GM19328 (cell line): Measurements from ENCODE around the gene OTOG.
A peak's percentile ranks its signal among the peaks of the same experiment; 100 is the strongest.

ENCODE experiments used
- ATAC-seq: cut with Tn5 transposase; IDR thresholded peaks from one replicate; pipeline ENCODE4 v1.9.1; 2021; ENCODE audit warnings: mild to moderate bottlenecking, moderate library complexity; ENCODE audit not compliant: unreplicated experiment

Gene OTOG

DNA sequence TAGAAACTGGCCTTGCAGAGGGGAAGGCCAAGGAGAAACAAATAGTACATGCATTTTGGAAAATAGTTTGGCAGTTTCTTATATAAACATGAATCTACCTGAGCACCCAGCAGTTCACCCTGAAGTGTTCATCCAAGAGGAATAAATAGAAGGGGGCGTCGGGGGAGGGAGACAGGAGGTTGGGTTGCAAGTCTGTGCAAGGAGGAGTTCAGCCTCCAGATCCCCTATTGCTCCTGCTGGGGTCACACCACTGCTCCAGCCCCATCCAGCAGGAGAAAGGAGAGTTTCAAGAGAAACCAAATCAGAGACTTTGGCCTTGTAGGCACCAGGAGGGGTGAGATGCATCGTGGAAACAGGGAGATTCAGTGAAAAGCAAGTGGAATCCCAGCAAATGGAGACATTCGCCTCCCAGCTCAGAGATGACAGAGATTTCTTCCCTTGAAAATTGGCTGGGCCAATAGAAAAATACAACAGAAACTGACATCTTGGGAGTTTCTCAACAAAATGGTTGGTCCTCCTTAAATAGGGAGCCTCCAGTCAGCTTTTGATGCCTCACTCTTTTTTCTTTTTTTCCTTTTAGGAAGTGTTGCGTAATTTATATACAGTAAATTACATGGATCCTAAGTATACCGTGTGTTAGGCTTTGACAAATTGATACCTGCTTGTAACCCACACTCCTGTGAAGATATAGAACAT, 34.1 kb downstream of the OTOG start:
- no peak for ATAC-seq

DNA sequence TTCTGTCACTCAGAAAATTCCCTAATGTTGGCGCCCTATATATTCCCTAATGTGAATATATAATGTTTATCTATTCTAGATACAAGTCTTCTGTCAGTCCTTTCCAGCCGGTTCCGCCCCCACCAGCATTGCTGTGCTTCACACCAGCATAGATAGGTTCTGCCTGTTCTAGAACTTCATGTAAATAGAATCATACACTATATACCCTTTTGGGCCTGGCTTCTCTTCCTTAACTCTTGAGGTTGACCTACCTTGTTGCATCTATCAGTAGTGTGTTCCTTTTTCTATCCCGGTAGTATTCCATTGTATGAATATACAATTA, 34.6 kb downstream of the OTOG start:
- no peak for ATAC-seq

DNA sequence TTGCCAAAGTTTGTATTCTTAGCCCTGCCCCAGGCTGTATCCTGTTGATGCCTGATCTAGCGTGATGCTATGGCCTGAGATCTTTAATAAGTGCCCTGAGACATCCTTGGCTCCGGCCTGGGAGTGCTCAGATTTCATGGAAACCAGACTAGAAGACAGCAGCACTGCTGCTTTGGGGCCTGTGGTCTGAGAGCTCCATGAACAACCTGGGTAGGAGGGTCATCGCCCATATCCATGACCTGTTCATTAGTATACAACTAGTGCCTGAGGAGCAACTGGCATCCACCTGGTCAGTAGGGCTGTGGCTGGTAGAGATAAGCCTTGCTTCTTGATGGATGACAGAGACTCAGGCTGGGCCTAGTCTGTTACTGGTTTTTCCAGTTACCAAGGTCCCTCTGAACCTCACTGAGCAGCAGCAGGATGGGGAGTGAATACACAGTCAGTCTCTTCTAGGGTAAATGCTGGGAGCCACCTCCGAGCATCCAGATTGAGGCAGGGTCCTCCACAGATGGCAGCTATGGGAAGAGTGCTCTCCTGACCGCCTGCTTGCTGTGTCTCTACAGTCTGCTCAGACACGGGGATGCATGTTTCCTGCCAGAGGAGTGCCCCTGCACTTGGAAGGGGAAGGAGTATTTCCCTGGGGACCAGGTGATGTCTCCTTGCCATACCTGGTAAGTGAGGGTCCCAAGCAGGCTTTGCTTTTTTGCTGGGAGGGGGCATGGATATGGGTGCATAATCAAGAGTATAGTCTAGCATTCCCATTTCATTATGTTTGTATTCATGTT, 39.0 kb downstream of the OTOG start:
- ATAC-seq: no peak

DNA sequence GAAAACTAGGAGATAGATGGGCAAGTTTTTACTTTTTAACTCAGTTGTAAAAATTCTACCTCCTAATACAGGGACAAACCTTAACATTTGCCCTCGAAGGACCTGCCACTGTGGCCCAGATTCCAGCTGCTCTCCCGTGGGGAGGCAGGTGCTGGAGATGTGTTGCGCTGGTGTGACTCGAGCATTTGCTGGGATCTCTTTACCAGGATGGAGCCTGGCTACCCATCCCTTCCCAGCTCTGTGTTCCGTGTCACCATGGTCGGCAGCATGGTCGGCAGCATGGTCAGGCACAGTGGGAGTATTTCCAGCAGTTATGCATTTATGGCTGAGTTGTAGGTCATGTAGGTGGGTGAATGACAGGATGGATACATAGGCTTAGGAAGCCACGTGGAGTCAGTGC, 41.1 kb downstream of the OTOG start:
- ATAC-seq: no peak

DNA sequence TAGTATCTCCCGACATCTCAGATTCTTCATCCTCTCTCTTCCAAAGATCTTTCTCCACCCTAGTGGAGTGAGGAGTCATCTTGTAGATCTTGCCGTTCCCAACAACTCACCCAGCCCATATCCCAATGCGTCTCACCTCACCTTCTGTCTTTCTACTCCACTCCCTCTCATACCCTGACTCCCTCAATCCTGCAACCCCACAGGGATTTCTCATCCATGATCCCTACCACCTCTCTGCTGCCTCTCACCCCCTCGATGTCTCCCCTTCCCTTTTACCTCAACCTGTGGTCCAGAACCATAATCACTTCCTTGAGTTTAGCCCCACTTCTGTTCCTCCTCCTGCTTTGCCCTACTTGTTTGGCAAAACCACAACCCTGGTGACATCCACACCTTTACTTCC, 41.7 kb downstream of the OTOG start:
- no peak for ATAC-seq

DNA sequence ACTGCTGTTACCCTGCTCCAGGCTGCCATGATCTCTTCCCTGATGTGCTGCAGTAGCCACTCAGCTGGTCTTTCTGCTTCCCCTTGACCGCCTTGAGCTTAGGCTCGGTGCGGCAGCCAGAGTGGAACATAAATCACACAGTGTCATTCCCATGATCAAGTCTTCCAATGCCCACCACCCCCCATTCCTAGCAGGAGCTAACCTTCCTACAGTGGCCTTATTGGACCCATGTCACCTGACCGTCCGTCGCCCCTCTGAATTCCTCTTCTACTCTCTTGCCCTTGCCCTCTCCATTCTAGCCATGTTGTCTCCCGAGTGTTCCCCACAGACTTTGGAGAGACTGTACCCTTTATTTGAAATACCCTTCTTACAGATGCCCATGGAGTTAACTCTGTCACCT, 43.4 kb downstream of the OTOG start:
- no peak for ATAC-seq

DNA sequence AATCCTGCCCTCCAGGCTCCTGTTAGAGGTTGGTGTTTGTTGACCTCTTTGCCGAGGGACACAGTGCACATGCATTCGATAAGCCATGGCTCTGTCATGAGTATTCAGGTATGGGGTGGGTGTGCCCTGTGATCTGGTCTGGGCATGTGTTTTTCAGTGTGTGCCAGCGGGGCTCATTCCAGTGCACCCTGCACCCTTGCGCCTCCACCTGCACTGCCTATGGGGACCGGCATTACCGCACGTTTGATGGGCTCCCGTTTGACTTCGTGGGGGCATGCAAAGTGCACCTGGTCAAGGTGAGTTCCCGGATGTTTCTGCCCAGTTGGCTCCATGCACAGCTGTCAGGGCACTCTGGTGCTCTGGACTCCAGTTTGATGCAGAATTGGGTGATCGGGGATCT, 44.2 kb downstream of the OTOG start:
- ATAC-seq: no peak

DNA sequence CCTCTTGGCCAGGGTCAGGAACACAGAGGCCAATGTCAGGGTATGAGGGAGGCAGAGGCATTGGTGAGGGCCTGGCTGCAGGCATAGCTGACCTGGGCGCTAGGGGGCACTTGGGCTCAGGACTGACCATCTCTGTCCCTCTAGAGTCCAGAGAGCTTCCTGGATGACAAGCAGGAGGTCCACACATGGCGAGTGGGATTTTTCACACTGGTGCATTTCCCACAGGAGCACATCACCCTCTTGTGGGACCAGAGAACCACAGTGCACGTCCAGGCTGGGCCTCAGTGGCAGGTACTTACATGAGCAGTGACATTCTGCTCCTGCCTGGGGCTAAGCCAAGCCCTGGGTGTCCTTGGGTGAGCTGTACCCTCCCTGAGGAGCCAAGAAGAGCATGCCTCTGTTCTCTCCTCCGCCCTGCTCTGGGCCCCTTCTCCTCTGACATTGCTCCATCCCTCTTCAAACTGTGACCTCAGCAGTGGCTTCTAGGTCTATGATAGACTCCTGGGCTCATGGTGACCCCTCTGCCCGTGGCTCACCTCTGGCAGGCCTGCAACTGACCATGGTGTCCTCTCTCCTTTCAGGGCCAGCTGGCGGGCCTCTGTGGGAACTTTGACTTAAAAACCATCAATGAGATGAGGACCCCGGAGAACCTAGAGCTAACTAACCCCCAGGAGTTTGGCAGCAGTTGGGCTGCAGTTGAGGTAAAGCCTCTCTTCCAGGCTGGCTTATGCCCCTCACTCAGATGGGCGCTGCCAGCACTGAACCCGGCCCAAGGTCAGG, 46.6 kb downstream of the OTOG start:
- no peak for ATAC-seq

DNA sequence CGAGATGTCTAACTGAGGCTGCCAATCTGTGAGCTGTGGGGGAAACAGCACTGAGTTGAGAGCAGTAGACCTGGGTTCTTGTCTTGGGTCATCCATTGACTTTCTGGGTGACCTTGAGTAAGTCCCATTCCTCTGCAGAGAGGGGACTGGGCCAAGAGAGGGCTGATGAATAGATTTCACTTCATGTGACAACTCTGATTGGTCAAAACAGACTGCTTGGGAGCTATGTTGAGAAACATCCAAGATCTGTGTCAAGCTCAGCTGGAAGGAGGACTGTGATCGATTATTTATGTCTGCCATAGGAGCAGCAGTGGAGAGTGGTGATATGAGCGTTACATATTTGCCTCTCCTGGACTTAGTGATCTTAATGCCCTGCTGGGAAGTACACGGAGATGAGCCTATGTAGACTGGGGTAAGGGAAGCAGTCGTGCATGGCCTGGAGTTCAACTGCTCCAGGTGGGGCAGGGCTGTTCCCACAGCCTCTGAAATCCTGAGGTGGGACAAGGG, 47.7 kb downstream of the OTOG start:
- ATAC-seq: no peak

DNA sequence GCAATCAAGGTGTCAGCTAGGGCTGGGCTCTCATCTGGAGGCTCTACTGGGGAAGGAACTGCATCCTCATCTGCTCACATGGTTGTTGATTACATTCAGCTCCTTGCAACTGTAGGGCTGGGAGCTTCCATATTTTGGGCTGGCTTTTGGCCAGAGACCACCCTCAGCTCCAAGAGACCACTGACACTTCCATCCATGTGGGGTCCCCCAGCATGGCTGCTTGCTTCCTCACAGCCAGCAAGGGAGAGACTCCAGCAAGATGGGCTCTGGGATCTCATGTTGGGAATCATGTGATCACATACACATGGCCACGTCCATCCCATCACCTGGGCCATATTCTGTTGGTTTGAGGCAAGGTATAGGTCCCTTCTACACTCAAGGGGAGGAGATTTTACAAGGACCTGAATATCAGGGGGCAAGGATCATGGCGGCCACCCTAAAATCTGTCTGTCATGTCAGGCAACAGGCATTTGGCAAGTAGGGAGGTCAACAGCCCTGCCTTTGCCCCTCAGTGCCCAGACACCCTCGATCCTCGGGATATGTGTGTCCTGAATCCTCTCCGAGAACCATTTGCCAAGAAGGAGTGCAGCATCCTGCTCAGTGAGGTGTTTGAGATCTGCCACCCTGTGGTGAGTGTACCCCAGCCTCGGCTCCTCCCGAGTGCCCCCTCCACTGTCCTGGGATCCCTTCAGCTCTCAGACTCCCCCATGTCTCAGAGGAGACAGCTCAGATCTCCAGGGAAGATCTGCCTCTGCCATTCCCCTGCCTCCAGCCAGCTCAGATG, 48.7 kb downstream of the OTOG start:
- ATAC-seq: no peak

DNA sequence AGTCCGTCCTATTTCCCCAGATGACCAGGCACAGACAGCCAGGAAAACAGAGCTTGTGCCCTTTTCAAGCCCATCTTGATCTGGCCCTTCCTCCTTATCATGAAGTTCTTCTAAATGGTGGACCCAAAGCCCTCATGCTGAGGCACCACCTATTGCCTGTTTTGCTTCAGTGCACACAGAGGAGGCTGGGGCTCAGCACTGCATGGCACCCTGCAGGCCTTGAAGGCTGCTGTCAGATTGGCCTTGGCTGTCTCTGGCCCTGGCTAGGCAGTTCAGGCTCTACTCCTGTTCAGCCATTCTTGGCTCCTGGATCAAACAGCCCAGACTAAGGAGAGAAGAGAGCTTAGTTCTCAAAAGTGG, 49.2 kb downstream of the OTOG start:
- ATAC-seq: no peak

DNA sequence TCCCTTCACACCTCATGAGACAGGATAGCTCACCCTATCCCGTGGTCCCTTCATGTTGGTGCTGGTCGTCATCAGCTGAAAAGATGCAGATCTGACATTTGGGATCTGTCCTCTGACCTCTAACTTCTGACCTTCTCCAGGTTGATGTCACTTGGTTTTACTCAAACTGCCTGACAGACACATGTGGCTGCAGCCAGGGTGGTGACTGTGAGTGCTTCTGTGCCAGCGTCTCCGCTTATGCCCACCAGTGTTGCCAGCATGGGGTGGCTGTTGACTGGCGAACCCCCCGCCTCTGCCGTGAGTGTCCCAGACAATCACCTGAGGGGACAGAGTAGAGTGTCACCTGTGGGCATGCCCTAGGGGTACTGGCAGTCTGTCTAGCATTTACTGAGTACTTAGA, 49.7 kb downstream of the OTOG start:
- ATAC-seq: no peak

DNA sequence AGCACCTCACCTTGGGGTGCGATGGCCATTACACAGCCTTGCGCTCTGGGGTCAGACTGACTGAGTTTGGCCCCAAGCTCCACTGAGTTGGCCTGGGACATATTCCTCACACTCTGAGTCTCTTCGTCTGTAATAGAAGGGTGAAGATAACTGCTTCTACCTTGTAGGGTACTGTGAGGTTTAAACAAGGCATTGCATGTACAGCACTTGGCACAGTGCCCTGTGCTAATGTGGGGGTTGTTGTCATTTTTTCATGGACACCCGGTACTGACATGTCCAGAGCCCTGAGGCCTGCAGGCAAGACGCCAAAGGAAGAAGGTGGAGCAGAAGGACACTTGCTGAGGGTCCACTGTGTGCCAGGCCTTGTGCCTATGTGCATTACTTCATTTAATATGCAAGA, 50.7 kb downstream of the OTOG start:
- ATAC-seq: no peak

DNA sequence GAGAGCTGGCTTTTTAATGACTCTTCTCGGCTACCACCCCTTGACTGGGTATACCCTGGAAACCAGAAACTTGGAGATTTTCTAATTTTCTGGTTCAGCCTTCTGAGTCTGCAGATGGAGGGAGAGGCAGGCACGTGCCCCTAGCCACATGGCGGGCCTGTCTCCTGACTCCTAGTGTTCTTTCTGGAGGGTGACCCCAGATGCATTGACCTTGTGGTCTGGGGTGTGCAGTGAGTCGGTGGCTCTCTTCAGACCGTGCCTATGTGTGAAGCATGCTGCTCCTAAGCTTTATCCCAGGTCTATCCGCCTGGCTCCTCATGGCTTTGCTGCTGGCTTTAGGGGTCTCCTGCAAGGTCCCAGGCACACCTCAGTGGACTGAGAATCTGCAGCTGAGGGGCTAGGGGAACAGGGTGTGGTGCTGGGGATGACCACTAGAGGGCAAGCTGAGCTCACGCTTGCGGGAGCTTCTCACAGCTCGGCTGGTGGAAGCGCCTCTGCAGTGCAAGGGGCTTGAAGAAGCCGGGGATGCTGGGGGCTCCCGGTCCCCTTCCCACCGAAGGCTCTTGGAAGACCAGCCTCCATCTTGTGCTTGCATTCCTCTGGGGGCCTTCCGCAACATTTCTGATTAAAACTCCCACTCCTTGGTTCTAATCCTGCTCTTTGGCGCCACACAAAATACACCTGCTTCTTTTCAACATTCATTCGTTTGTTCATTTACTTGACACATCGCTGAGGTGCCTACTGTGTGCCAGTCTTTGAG, 51.8 kb downstream of the OTOG start:
- ATAC-seq: peak; percentile 84

DNA sequence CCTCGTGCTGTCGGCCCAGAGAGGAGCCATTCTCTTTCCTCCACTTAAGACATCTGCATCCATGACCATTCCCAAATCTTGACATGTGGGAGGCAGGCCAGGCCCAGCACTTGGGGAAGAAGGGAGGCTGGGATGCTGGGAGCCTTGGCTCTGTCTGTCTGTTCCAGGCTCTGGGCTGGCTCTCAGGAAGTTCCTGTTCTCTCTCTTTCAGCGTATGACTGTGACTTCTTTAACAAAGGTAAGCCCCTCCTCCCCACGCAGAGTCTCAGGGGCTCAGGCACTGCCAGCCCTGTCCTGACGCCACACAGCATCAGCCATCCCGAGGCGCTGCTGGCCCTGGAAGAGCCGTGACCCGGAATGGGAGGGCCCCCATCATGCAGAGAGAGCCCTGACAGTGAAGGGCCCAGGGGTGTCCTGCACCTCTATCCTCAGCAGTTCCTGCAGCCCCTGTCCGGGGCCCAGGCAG, 52.4 kb downstream of the OTOG start:
- no peak for ATAC-seq

DNA sequence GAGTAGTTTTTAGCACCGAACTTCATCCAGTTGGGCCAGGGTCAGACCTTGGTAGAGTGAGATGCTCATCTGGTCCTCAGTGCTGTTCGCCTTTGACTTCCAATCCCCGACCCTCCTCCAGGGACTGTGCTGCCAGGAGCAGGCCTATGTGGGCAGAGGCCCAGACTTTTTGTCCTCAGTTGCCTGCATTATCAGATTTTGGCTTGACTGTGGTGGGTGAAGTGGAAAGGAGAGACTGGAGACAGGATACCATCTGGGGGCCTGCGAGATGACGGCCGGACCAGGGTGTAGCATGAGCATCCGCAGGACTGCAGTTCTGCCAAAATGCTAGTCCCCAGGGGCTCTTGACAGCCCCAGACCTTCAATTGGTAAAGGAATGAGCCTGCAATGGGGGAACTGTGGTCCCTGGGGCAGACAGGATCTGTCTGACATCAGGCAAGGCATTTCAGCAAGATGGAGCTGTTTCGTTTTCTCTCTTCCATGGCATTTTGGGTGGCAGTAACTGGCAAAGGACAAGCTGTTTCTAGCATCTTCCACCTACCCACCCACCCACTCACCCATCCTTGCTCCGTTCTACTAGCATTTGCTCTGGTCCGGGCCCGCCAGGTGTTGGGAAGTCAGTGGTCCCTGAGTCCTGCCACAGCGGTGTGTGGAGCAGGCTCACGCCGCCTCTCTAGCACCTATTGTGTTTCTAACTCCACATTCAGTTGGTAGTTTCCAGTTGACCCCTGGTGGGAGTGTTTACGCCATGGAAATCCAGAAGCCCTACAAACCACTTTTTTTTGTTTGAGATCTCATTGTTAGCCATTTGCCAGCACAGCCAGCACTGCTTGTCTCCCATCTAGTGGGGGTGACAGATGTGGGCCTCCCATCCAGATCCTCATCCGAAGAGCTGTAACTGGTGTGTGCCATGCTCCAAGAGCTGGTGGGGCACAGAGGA, 53.5 kb downstream of the OTOG start:
- ATAC-seq: no peak

DNA sequence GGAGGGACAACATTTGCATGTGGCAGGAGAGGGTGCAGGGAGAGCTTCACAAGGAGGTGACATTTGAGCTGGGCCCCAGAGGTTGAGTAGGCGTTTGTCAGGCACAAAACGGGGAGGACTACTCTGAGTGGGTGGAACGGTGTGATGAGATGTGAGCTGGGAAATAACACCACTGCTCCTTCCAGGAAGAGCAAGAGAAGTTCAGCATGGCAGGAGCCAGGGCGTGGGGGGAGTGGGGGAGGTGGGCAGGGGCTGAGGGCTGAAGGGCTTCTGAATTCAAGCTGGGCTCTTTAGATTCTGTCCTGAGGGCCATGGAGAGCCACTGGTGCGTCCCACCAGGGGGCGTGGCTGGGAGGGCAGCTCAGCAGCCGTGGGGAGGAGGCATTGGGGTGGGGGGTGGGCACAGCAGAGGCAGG, 54.2 kb downstream of the OTOG start:
- ATAC-seq: no peak

DNA sequence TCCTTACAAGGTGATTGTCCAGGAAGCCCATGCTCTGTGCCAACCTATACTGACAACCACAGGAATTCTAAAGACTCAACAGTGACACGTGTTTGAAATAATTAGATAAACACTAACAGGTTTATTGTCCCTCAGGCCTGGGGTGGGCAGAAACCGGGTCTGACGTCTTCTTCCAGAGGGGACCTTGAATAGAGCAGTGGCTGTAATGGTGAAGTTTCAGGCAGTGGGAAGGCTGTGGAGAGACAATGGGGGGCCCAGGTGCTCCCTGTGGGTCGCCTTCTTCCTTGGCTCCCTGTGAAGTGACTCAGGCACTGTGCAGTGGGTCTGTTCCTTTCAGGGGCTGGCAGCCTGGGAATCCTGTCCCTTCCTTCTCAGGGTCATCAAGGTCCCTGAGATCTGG, 54.6 kb downstream of the OTOG start:
- no peak for ATAC-seq
